ENCODE results near the gene RPS6KA2. TPM values are rescaled to one million over a fixed set of nuclear protein-coding genes. Genes with fewer than 3 reads are reported as not detected.
"Not testable (repeated sequence)": the region's sequence is repeated elsewhere in the genome, so short reads cannot be mapped to it uniquely, and the experiment has no call there.

RPS6KA2 gene
- total RNA-seq, 1 experiment from 2014 or later = 4.1 TPM

DNA sequence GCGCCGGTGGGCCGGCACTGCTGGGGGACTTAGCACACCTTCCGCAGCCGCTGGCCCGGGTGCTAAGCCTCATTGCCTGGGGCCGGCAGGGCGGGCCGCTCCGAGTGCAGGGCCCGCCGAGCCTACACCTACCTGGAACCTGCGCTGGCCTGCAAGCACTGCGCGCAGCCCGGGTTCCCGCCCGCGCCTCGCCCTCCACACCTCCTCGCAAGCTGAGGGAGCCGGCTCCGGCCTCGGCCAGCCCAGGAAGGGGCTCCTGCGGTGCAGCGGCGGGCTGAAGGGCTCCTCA, 233.6 kb downstream of the RPS6KA2 start:
- Histone ChIP-seq H3K4me3 (ENCODE audit: low read depth in 2 of 2, low read length in 2 of 2) (no peak overlapping the region), H3K27ac (ENCODE audit: low read length) (no peak overlapping the region), H3K4me1 (ENCODE audit: control insufficient read depth, insufficient read depth, low read length) (no peaks in the 10 kb centered on the region), H3K27me3 (ENCODE audit: control insufficient read depth, insufficient read depth, low read length) (no peaks in the 10 kb centered on the region), H3K36me3 (ENCODE audit: control insufficient read depth, insufficient read depth, low read length) (no peaks in the 10 kb centered on the region), H3K9me3 (ENCODE audit: control insufficient read depth, insufficient read depth, low read depth, low read length) (no peaks in the 10 kb centered on the region)
- ChIA-PET CTCF (no interaction called here), POLR2A (interaction anchor here (0.6 kb wide), 1 partner anchor 61 kb away, joined by 3 read pairs; no protein-coding TSS in a partner anchor)
- in situ Hi-C loops (cut with HindIII; ENCODE audit: low pct_unique_long_range_greater_than_20kb, low sequenced_read_pairs) (no loop called here), intact Hi-C loops (cut with micrococcal nuclease; ENCODE audit: unreplicated experiment) (no loop called here)
- ATAC-seq (no peak), DNase-seq (ENCODE audit: low read depth, low spot score) (no peak)
- TF ChIP-seq, protein P1, sequence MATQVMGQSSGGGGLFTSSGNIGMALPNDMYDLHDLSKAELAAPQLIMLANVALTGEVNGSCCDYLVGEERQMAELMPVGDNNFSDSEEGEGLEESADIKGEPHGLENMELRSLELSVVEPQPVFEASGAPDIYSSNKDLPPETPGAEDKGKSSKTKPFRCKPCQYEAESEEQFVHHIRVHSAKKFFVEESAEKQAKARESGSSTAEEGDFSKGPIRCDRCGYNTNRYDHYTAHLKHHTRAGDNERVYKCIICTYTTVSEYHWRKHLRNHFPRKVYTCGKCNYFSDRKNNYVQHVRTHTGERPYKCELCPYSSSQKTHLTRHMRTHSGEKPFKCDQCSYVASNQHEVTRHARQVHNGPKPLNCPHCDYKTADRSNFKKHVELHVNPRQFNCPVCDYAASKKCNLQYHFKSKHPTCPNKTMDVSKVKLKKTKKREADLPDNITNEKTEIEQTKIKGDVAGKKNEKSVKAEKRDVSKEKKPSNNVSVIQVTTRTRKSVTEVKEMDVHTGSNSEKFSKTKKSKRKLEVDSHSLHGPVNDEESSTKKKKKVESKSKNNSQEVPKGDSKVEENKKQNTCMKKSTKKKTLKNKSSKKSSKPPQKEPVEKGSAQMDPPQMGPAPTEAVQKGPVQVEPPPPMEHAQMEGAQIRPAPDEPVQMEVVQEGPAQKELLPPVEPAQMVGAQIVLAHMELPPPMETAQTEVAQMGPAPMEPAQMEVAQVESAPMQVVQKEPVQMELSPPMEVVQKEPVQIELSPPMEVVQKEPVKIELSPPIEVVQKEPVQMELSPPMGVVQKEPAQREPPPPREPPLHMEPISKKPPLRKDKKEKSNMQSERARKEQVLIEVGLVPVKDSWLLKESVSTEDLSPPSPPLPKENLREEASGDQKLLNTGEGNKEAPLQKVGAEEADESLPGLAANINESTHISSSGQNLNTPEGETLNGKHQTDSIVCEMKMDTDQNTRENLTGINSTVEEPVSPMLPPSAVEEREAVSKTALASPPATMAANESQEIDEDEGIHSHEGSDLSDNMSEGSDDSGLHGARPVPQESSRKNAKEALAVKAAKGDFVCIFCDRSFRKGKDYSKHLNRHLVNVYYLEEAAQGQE (IDR thresholded peaks at IDR 0.05; ENCODE audit: insufficient read depth in 1 of 2, low read depth in 2 of 2, low read length in 1 of 2) = no peak
- no peak for TF ChIP-seq TCF7L2 (IDR thresholded peaks at IDR 0.05; ENCODE audit: low read depth, low read length)
- BruUV-seq (replicated peaks) = no TSS peak

DNA sequence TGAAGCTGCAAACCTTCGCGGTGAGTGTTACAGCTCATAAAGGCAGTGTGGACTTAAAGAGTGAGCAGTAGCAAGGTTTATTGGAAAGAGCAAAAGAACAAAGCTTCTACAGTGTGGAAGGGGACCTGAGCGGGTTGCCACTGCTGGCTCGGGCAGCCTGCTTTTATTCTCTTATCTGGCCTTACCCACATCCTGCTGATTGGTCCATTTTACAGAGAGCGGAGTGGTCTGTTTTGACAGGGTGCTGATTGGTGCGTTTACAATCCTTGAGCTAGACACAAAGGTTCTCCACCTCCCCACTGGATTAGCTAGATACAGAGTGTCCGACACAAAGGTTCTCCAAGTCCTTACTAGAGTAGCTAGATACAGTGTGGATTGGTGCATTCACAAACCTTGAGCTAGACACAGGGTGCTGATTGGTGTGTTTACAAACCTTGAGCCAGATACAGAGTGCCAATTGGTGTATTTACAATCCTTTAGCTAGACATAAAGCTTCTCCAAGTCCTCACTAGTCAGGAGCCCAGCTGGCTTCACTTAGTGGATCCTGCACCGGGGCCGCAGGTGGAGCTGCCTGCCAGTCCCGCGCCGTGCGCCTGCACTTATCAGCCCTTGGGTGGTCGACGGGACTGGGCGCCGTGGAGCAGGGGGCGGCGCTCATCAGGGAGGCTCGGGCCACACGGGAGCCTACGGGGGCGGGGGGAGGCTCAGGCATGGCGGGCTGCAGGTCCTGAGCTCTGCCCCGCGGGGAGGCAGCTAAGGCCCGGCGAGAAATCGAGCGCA, 234.1 kb downstream of the RPS6KA2 start:
- H3K4me1 ChIP-seq (ENCODE audit: control insufficient read depth, insufficient read depth, low read length); DNase-seq (ENCODE audit: low read depth, low spot score); H3K27ac ChIP-seq (ENCODE audit: low read length); H3K4me3 ChIP-seq (ENCODE audit: low read depth in 2 of 2, low read length in 2 of 2); intact Hi-C loops (cut with micrococcal nuclease; ENCODE audit: unreplicated experiment); in situ Hi-C loops (cut with HindIII; ENCODE audit: low pct_unique_long_range_greater_than_20kb, low sequenced_read_pairs); ATAC-seq; H3K27me3 ChIP-seq (ENCODE audit: control insufficient read depth, insufficient read depth, low read length); H3K9me3 ChIP-seq (ENCODE audit: control insufficient read depth, insufficient read depth, low read depth, low read length); H3K36me3 ChIP-seq (ENCODE audit: control insufficient read depth, insufficient read depth, low read length); BruUV-seq (replicated peaks): not testable (repeated sequence)
- ChIA-PET CTCF (interaction anchor here (0.6 kb wide), 1 partner anchor 228 kb away, joined by 4 read pairs; no protein-coding TSS in a partner anchor), POLR2A (interaction anchor here (0.6 kb wide), 1 partner anchor 60 kb away, joined by 3 read pairs; no protein-coding TSS in a partner anchor)

DNA sequence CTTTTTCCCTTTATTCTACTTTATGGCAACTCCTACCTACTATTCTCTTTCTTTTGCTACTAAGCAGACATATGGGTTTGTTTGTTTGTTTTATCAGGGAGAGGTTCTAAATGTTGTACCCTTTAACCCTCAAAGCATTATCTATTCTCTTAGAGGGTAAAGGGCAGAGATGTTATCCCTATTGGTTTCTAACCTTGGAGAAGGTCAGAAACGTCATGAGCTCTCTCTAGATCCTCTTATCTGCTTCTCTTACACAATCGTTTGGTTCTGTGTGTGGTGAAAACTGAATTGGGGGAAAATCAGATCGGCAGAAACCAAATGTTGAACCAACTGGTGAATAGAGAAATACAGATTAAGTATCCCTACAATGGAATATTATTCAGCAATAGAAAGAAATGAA, 237.9 kb downstream of the RPS6KA2 start:
- no peak overlapping the region for H3K27ac ChIP-seq (ENCODE audit: low read length)
- H3K4me1 ChIP-seq (ENCODE audit: control insufficient read depth, insufficient read depth, low read length) = no peaks in the 10 kb centered on the region
- H3K9me3 ChIP-seq (ENCODE audit: control insufficient read depth, insufficient read depth, low read depth, low read length) = no peaks in the 10 kb centered on the region
- no peaks in the 10 kb centered on the region for H3K36me3 ChIP-seq (ENCODE audit: control insufficient read depth, insufficient read depth, low read length)
- intact Hi-C loops (cut with micrococcal nuclease; ENCODE audit: unreplicated experiment) = no loop called here
- TF ChIP-seq POLR2AphosphoS5 (IDR thresholded peaks at IDR 0.05; ENCODE audit: low read depth, low read length) = no peak
- TF ChIP-seq, protein P2, sequence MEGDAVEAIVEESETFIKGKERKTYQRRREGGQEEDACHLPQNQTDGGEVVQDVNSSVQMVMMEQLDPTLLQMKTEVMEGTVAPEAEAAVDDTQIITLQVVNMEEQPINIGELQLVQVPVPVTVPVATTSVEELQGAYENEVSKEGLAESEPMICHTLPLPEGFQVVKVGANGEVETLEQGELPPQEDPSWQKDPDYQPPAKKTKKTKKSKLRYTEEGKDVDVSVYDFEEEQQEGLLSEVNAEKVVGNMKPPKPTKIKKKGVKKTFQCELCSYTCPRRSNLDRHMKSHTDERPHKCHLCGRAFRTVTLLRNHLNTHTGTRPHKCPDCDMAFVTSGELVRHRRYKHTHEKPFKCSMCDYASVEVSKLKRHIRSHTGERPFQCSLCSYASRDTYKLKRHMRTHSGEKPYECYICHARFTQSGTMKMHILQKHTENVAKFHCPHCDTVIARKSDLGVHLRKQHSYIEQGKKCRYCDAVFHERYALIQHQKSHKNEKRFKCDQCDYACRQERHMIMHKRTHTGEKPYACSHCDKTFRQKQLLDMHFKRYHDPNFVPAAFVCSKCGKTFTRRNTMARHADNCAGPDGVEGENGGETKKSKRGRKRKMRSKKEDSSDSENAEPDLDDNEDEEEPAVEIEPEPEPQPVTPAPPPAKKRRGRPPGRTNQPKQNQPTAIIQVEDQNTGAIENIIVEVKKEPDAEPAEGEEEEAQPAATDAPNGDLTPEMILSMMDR (IDR thresholded peaks at IDR 0.05) = no peak
- no peak for TF ChIP-seq SIN3A (IDR thresholded peaks at IDR 0.05; ENCODE audit: borderline replicate concordance, insufficient read depth, low read depth, low read length)
- no peak for TF ChIP-seq TCF7L2 (IDR thresholded peaks at IDR 0.05; ENCODE audit: low read depth, low read length)
- TF ChIP-seq, protein P1 (IDR thresholded peaks at IDR 0.05; ENCODE audit: insufficient read depth in 1 of 2, low read depth in 2 of 2, low read length in 1 of 2) = no peak
- CTCF ChIA-PET = no interaction called here
- in situ Hi-C loops (cut with HindIII; ENCODE audit: low pct_unique_long_range_greater_than_20kb, low sequenced_read_pairs) = no loop called here
- POLR2A ChIA-PET = no interaction called here
- DNase-seq (ENCODE audit: low read depth, low spot score) (no peak), ATAC-seq (no peak)
- no peak overlapping the region for H3K4me3 ChIP-seq (ENCODE audit: low read depth in 2 of 2, low read length in 2 of 2)
- no peaks in the 10 kb centered on the region for H3K27me3 ChIP-seq (ENCODE audit: control insufficient read depth, insufficient read depth, low read length)
- BruUV-seq (replicated peaks) = no TSS peak

All from Panc1 (cell line).